HCT116 (cell line): Measurements from ENCODE around the gene RGPD6.
"Not testable (repeated sequence)": the region's sequence is repeated elsewhere in the genome, so short reads cannot be mapped to it uniquely, and the experiment has no call there.

Source experiments
- CEBPB ChIP-seq: IDR thresholded peaks from 2 replicates; pipeline ENCODE4 v1.6.1; 2012; ENCODE audit warnings: low read depth
- EZH2 ChIP-seq: fragments of 200-600 bp; sonication (generic); IDR thresholded peaks from 2 replicates; pipeline ENCODE4 v1.6.1; 2017; ENCODE audit warnings: antibody characterized with exemption, mixed run types
- EZH2phosphoT487 ChIP-seq: fragments of 200-600 bp; IDR thresholded peaks from 2 replicates; pipeline ENCODE4 v1.6.1; 2018; ENCODE audit warnings: antibody characterized with exemption, borderline replicate concordance
- JUND ChIP-seq: IDR thresholded peaks from 2 replicates; pipeline ENCODE4 v1.6.1; 2012
- POLR2A ChIP-seq: IDR thresholded peaks from 2 replicates; pipeline ENCODE4 v1.7.0; 2011; ENCODE audit warnings: borderline replicate concordance; ENCODE audit not compliant: insufficient read depth, insufficient read length; ENCODE audit errors: extremely low read depth
- POLR2AphosphoS5 ChIP-seq: IDR thresholded peaks from 2 replicates; pipeline ENCODE4 v1.6.1; 2011; ENCODE audit warnings: mild to moderate bottlenecking, low read depth, low read length, moderate library complexity
- RAD21 ChIP-seq: IDR thresholded peaks from 2 replicates; pipeline ENCODE4 v1.6.1; 2012; ENCODE audit warnings: low read depth, mild to moderate bottlenecking
- SRF ChIP-seq: IDR thresholded peaks from 2 replicates; pipeline ENCODE4 v1.6.1; 2012; ENCODE audit warnings: low read depth
- TCF7L2 ChIP-seq: IDR thresholded peaks from 2 replicates; pipeline ENCODE4 v1.7.0; 2011; ENCODE audit warnings: borderline replicate concordance, inconsistent platforms; ENCODE audit not compliant: insufficient read depth, insufficient read length; ENCODE audit errors: extremely low read depth
- ZFX ChIP-seq: fragments of 450-650 bp; IDR thresholded peaks from 2 replicates; pipeline ENCODE4 v1.6.1; 2017
- TF ChIP-seq, protein P1 (sequence below), 3 experiments: fragments of 200-600 bp in 1 of 3; sonication (generic) in 1 of 3; IDR thresholded peaks in 2 of 3; conservative IDR thresholded peaks in 1 of 3; 2 replicates each; pipeline ENCODE4 v1.5.1; 2012 to 2017; ENCODE audit warnings: low read depth in 2 of 3, low read length in 2 of 3, antibody characterized with exemption in 1 of 3, borderline replicate concordance in 1 of 3, control low read depth in 1 of 3, mild to moderate bottlenecking in 1 of 3, mixed read lengths in 1 of 3, mixed run types in 1 of 3, moderate library complexity in 1 of 3; ENCODE audit not compliant: insufficient read depth in 1 of 3
- TF ChIP-seq, protein P2 (sequence below): IDR thresholded peaks from 2 replicates; pipeline ENCODE4 v1.6.1; 2012; ENCODE audit warnings: low read depth
- TF ChIP-seq, protein P3 (sequence below): IDR thresholded peaks from 2 replicates; pipeline ENCODE4 v1.6.1; 2012
- TF ChIP-seq, protein P4 (sequence below): IDR thresholded peaks from 2 replicates; pipeline ENCODE4 v1.6.1; 2012

DNA sequence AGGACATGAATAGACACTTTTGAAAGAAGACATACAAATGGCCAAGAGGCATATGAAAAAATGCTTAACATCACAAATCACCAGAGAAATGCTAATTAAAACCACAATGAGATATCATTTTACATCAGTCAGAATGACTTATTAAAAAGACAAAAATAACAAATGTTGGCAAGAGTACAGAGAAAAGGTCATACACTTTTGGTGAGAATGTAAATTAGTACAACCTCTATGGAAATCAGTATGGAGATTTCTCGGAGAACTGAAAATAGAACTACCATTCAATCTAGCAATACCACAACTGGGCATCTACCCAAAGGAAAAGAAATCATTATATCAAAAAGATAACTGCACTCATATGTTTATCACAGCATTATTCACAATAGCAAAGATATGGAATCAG, 88.0 kb downstream of the RGPD6 start:
- TF ChIP-seq, protein P1, sequence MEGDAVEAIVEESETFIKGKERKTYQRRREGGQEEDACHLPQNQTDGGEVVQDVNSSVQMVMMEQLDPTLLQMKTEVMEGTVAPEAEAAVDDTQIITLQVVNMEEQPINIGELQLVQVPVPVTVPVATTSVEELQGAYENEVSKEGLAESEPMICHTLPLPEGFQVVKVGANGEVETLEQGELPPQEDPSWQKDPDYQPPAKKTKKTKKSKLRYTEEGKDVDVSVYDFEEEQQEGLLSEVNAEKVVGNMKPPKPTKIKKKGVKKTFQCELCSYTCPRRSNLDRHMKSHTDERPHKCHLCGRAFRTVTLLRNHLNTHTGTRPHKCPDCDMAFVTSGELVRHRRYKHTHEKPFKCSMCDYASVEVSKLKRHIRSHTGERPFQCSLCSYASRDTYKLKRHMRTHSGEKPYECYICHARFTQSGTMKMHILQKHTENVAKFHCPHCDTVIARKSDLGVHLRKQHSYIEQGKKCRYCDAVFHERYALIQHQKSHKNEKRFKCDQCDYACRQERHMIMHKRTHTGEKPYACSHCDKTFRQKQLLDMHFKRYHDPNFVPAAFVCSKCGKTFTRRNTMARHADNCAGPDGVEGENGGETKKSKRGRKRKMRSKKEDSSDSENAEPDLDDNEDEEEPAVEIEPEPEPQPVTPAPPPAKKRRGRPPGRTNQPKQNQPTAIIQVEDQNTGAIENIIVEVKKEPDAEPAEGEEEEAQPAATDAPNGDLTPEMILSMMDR (IDR thresholded peaks at IDR 0.05 in 2 of 3, conservative IDR thresholded peaks at IDR 0.05 in 1 of 3; ENCODE audit: borderline replicate concordance in 1 of 3, insufficient read depth in 1 of 3, low read depth in 2 of 3, low read length in 2 of 3), result not testable (repeated sequence)
- TF ChIP-seq RAD21, EZH2, POLR2A, POLR2AphosphoS5, TCF7L2, CEBPB, EZH2phosphoT487, SRF, JUND, ZFX: not testable (repeated sequence)
- TF ChIP-seq, protein P2, sequence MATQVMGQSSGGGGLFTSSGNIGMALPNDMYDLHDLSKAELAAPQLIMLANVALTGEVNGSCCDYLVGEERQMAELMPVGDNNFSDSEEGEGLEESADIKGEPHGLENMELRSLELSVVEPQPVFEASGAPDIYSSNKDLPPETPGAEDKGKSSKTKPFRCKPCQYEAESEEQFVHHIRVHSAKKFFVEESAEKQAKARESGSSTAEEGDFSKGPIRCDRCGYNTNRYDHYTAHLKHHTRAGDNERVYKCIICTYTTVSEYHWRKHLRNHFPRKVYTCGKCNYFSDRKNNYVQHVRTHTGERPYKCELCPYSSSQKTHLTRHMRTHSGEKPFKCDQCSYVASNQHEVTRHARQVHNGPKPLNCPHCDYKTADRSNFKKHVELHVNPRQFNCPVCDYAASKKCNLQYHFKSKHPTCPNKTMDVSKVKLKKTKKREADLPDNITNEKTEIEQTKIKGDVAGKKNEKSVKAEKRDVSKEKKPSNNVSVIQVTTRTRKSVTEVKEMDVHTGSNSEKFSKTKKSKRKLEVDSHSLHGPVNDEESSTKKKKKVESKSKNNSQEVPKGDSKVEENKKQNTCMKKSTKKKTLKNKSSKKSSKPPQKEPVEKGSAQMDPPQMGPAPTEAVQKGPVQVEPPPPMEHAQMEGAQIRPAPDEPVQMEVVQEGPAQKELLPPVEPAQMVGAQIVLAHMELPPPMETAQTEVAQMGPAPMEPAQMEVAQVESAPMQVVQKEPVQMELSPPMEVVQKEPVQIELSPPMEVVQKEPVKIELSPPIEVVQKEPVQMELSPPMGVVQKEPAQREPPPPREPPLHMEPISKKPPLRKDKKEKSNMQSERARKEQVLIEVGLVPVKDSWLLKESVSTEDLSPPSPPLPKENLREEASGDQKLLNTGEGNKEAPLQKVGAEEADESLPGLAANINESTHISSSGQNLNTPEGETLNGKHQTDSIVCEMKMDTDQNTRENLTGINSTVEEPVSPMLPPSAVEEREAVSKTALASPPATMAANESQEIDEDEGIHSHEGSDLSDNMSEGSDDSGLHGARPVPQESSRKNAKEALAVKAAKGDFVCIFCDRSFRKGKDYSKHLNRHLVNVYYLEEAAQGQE, result not testable (repeated sequence)
- TF ChIP-seq, protein P3, sequence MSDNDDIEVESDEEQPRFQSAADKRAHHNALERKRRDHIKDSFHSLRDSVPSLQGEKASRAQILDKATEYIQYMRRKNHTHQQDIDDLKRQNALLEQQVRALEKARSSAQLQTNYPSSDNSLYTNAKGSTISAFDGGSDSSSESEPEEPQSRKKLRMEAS, result not testable (repeated sequence)
- TF ChIP-seq, protein P4, sequence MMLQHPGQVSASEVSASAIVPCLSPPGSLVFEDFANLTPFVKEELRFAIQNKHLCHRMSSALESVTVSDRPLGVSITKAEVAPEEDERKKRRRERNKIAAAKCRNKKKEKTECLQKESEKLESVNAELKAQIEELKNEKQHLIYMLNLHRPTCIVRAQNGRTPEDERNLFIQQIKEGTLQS, result not testable (repeated sequence)
